Neural crest cell (in vitro differentiated cells): ENCODE results near the gene XAF1. TPM values are rescaled to one million over a fixed set of nuclear protein-coding genes. Genes with fewer than 3 reads are reported as not detected.
"Not testable (repeated sequence)": the region's sequence is repeated elsewhere in the genome, so short reads cannot be mapped to it uniquely, and the experiment has no call there.

Source experiments
- DNase-seq: peaks from one replicate; pipeline ENCODE4 v3.0.0; 2021; ENCODE audit warnings: low read depth, mixed read lengths, low spot score
- H3K27ac Mint-ChIP-seq: one replicate; pipeline ENCODE4 v1.8.0; 2021; ENCODE audit warnings: mild to moderate bottlenecking, mixed read lengths; ENCODE audit not compliant: unreplicated experiment
- H3K27me3 Mint-ChIP-seq: 2 replicates; pipeline ENCODE4 v1.8.0; 2021; ENCODE audit warnings: low read depth, mild to moderate bottlenecking, mixed read lengths
- H3K36me3 Mint-ChIP-seq: 2 replicates; pipeline ENCODE4 v1.8.0; 2021; ENCODE audit warnings: low read depth, mild to moderate bottlenecking, mixed read lengths
- H3K4me1 Mint-ChIP-seq: 2 replicates; pipeline ENCODE4 v1.8.0; 2021; ENCODE audit warnings: mixed read lengths
- H3K4me3 Mint-ChIP-seq: one replicate; pipeline ENCODE4 v1.8.0; 2021; ENCODE audit warnings: mild to moderate bottlenecking, mixed read lengths
- H3K9me3 Mint-ChIP-seq: 2 replicates; pipeline ENCODE4 v1.8.0; 2021; ENCODE audit warnings: mixed read lengths
- CTCF ChIP-seq: fragments of 200-600 bp; sonication (generic); conservative IDR thresholded peaks from 2 replicates; pipeline ENCODE4 v1.5.0; 2021; ENCODE audit warnings: antibody characterized with exemption, mild to moderate bottlenecking
- total RNA-seq: library from RNA; stranded (reverse); gene quantifications from 2 replicates; pipeline ENCODE4 v1.2.1, GENCODE V29; 2021

Gene XAF1
- total RNA-seq, 1 donor from 2014 or later = not detected

- peaks cover 31% of the 10 kb centered on the region for H3K27me3 Mint-ChIP-seq
- DNase-seq = no peak
- TF ChIP-seq CTCF = no peak
- H3K36me3 Mint-ChIP-seq = no peaks in the 10 kb centered on the region
- no peak overlapping the region for H3K27ac Mint-ChIP-seq
- H3K4me3 Mint-ChIP-seq = no peak overlapping the region
- H3K4me1 Mint-ChIP-seq = no peaks in the 10 kb centered on the region
- peaks cover 3% of the 10 kb centered on the region for H3K9me3 Mint-ChIP-seq
Measured at GRCh38 chr17:6729531-6729930, 26.3 kb upstream of the XAF1 start.

- peaks cover 43% of the 10 kb centered on the region for H3K27me3 Mint-ChIP-seq
- not testable (repeated sequence) for DNase-seq, H3K27ac Mint-ChIP-seq, H3K9me3 Mint-ChIP-seq, H3K4me1 Mint-ChIP-seq, H3K36me3 Mint-ChIP-seq, H3K4me3 Mint-ChIP-seq
Measured at GRCh38 chr17:6746665-6747064, 9.2 kb upstream of the XAF1 start.

GRCh38 chr17:6748617-6749016 is 7.2 kb upstream of the XAF1 start:
- TF ChIP-seq CTCF = no peak
- Mint-ChIP-seq H3K36me3 (no peaks in the 10 kb centered on the region), H3K27ac (no peak overlapping the region), H3K4me1 (peaks cover 18% of the 10 kb centered on the region), H3K9me3 (no peaks in the 10 kb centered on the region), H3K27me3 (peaks cover 30% of the 10 kb centered on the region), H3K4me3 (no peak overlapping the region)
- DNase-seq = no peak

GRCh38 chr17:6749519-6749918 is 6.3 kb upstream of the XAF1 start:
- no peaks in the 10 kb centered on the region for H3K9me3 Mint-ChIP-seq
- no peaks in the 10 kb centered on the region for H3K36me3 Mint-ChIP-seq
- H3K27me3 Mint-ChIP-seq = peaks cover 22% of the 10 kb centered on the region
- peaks cover 21% of the 10 kb centered on the region for H3K4me1 Mint-ChIP-seq
- no peak for DNase-seq
- TF ChIP-seq CTCF = no peak
- H3K27ac Mint-ChIP-seq = no peak overlapping the region
- no peak overlapping the region for H3K4me3 Mint-ChIP-seq

GRCh38 chr17:6752068-6752909 is 3.6 kb upstream of the XAF1 start:
- no peak for TF ChIP-seq CTCF
- Mint-ChIP-seq H3K36me3 (no peaks in the 10 kb centered on the region), H3K4me1 (peaks cover 26% of the 10 kb centered on the region), H3K27me3 (peaks cover 9% of the 10 kb centered on the region), H3K4me3 (no peak overlapping the region), H3K27ac (peak overlapping the region; percentile 99), H3K9me3 (no peaks in the 10 kb centered on the region)
- DNase-seq = no peak

GRCh38 chr17:6753006-6753445 is 2.8 kb upstream of the XAF1 start:
- peaks cover 6% of the 10 kb centered on the region for H3K27me3 Mint-ChIP-seq
- no peaks in the 10 kb centered on the region for H3K9me3 Mint-ChIP-seq
- TF ChIP-seq CTCF = no peak
- peak overlapping the region; percentile 99 for H3K27ac Mint-ChIP-seq
- no peak for DNase-seq
- peaks cover 26% of the 10 kb centered on the region for H3K4me1 Mint-ChIP-seq
- no peak overlapping the region for H3K4me3 Mint-ChIP-seq
- no peaks in the 10 kb centered on the region for H3K36me3 Mint-ChIP-seq
